ENCODE results near the gene LYZ. TPM values are rescaled to one million over a fixed set of nuclear protein-coding genes. Genes with fewer than 3 reads are reported as not detected.

The LYZ gene
- polyA plus RNA-seq, 1 donor: 23.4 TPM

- DNase-seq: no peak
Measured at GRCh38 chr12:69389831-69390230, 41.6 kb downstream of the LYZ start.

GRCh38 chr12:69392179-69392928 is 44.2 kb downstream of the LYZ start:
- no peak for DNase-seq

GRCh38 chr12:69396041-69396440 is 47.9 kb downstream of the LYZ start:
- DNase-seq: no peak

- DNase-seq: no peak
Measured at GRCh38 chr12:69396963-69397362, 48.8 kb downstream of the LYZ start.

- no peak for DNase-seq
Measured at GRCh38 chr12:69397978-69398377, 49.8 kb downstream of the LYZ start.

- no peak for DNase-seq
Measured at GRCh38 chr12:69401940-69402339, 53.8 kb downstream of the LYZ start.

Other genes starting within 250 kb of the LYZ start
- 51.6 TPM for gene CPSF6, start 108.8 kb upstream of the LYZ start, polyA plus RNA-seq (ENCODE audit: insufficient read length)
- gene YEATS4, start 11.4 kb downstream of the LYZ start, polyA plus RNA-seq (ENCODE audit: insufficient read length): 12.4 TPM
- 17.1 TPM for gene FRS2, start 122.0 kb downstream of the LYZ start, polyA plus RNA-seq (ENCODE audit: insufficient read length)
- gene CCT2, start 237.1 kb downstream of the LYZ start, polyA plus RNA-seq (ENCODE audit: insufficient read length): 174 TPM

All from hindlimb muscle (tissue), 1 donor.